ENCODE results near the gene RIMBP2.

- TF ChIP-seq CTCF (conservative IDR thresholded peaks at IDR 0.05 in 1 of 2, IDR thresholded peaks at IDR 0.05 in 1 of 2; ENCODE audit: low read depth in 1 of 2, low read length in 2 of 2) (no peak), EZH2 (IDR thresholded peaks at IDR 0.05; ENCODE audit: low read length, missing control alignments) (no peak)
Measured at GRCh38 chr12:130592641-130593040, 123.5 kb downstream of the RIMBP2 start.

Measured in fibroblast of lung (primary cell).